Astrocyte of the spinal cord (primary cell): ENCODE results near the gene TES.
A peak's percentile ranks its signal among the peaks of the same experiment; 100 is the strongest.

Experiments
- DNase-seq: peaks from one replicate; pipeline ENCODE4 v3.0.0; 2011; ENCODE audit warnings: low read depth, low spot score
- H3K4me3 ChIP-seq: 2 replicates; pipeline ENCODE4 v1.5.1; 2011; ENCODE audit warnings: low read depth, mild to moderate bottlenecking, low read length, moderate library complexity
- in situ Hi-C: cut with HindIII; loops from 2 replicates; pipeline ENCODE4 v1.10.0; 2017; ENCODE audit warnings: low sequenced_read_pairs
- TF ChIP-seq, protein P1 (sequence below): IDR thresholded peaks from 2 replicates; pipeline ENCODE4 v1.5.1; 2012; ENCODE audit warnings: low read depth, mild to moderate bottlenecking, low read length, inconsistent platforms

The TES gene

DNA sequence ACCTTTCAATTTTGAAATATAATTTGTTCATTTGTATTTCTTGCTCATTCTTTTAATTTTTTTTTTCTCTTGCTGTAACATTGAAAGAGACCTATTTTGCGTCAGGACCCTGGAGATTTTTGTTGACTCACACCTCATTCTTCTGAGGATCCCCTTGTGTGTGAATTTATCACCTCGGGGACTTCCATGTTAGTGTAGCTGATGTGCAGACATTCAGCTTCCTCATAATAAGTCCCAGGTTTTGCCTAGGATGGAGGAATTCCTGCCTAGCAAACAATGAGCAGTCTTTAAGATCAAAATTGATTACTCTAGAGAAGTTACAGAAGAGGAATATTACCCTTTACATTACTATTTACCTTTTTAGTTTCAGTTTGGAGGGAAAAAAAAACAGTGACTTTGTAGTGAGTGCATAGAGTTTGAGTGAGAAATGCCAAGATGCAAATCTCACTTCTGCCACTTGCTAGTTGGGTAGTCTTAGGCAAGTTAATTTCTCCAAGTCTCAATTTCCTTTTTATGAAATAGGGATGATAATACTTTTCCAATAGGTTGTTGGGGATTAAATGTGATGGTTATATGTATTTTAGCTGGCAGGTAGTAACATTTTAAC lies 14.3 kb downstream of the TES start:
- TF ChIP-seq, protein P1, sequence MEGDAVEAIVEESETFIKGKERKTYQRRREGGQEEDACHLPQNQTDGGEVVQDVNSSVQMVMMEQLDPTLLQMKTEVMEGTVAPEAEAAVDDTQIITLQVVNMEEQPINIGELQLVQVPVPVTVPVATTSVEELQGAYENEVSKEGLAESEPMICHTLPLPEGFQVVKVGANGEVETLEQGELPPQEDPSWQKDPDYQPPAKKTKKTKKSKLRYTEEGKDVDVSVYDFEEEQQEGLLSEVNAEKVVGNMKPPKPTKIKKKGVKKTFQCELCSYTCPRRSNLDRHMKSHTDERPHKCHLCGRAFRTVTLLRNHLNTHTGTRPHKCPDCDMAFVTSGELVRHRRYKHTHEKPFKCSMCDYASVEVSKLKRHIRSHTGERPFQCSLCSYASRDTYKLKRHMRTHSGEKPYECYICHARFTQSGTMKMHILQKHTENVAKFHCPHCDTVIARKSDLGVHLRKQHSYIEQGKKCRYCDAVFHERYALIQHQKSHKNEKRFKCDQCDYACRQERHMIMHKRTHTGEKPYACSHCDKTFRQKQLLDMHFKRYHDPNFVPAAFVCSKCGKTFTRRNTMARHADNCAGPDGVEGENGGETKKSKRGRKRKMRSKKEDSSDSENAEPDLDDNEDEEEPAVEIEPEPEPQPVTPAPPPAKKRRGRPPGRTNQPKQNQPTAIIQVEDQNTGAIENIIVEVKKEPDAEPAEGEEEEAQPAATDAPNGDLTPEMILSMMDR, result no peak
- in situ Hi-C loops, result no loop called here
- DNase-seq, result no peak
- H3K4me3 ChIP-seq, result no peak overlapping the region

GRCh38 chr7:116225860-116226259 lies 15.5 kb downstream of the TES start:
- TF ChIP-seq, protein P1, result no peak
- no peak for DNase-seq
- no peak overlapping the region for H3K4me3 ChIP-seq
- in situ Hi-C loops, result no loop called here

DNA sequence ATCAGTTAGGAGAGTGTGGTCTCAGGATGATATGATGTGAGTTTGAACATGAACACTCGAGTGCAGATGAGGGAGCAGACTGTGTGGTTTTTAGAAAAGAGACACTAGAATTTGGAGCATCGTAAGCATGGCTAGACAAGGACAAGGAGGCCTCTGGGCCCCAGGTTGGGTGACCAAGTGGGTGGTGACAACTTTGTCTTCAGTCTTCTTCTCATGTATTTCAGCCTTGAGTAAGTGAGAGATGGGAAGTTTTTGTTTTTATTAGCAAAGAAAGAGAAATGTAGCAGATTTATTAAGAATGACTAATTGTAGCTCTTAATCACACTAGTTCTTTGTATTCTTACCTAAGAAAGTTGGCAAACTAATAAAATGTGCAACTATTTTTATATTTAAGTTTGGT lies 16.3 kb downstream of the TES start:
- H3K4me3 ChIP-seq, result no peak overlapping the region
- in situ Hi-C loops, result no loop called here
- TF ChIP-seq, protein P1, result no peak
- DNase-seq, result no peak

GRCh38 chr7:116227678-116228239 lies 17.4 kb downstream of the TES start:
- in situ Hi-C loops, result no loop called here
- no peak overlapping the region for H3K4me3 ChIP-seq
- TF ChIP-seq, protein P1, result no peak
- peak; percentile 92 for DNase-seq

DNA sequence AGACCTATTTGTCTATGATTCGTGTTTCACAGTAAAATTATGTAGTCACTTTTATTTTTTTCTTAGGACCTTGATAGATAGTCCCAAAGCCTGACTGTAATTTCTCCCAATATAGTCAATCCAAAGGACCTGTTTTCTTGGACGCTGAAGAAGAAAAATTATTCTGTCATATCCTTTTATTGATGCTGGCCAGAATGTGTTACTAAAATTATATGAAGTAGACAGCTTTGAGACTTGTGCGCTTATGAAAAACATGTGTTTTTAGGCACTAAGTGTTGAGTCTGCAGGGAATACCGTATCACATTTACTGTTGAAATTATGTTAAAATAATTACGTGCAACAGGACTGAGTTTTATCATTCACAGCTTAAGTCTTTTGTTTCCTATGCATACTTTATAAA lies 17.9 kb downstream of the TES start:
- TF ChIP-seq, protein P1, result no peak
- in situ Hi-C loops, result no loop called here
- no peak overlapping the region for H3K4me3 ChIP-seq
- no peak for DNase-seq

DNA sequence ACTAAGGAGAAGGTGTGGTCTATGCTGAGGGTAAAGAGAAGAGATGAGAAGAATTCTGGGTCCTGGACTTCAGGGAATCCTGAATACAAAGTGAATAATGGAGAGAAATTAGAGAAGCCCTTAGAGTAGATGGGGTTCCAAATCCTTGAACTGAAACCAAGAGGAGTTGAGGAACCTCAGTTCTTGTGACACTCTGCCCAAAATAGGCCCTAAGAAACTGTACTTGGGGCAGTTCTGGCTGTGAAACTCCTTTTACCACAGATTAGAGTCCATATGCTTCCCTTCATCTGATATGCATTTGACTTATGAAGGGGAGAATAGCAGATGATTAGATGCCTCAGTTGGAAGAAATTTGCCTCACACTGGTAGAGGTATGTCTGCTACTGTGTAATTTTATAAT lies 19.0 kb downstream of the TES start:
- in situ Hi-C loops, result no loop called here
- TF ChIP-seq, protein P1, result no peak
- DNase-seq, result no peak
- no peak overlapping the region for H3K4me3 ChIP-seq
